ENCODE data around the gene PDCD1. TPM values are rescaled to one million over a fixed set of nuclear protein-coding genes. Genes with fewer than 3 reads are reported as not detected.

The PDCD1 gene
- total RNA-seq, 1 donor from 2014 or later: not detected

- DNase-seq: no peak
Measured at GRCh38 chr2:241877197-241877685, 18.5 kb upstream of the PDCD1 start.

GRCh38 chr2:241876528-241877196, 18.0 kb upstream of the PDCD1 start:
- DNase-seq: no peak

GRCh38 chr2:241875754-241876527, 17.2 kb upstream of the PDCD1 start:
- DNase-seq: peak; percentile 43

GRCh38 chr2:241874277-241874925, 15.7 kb upstream of the PDCD1 start:
- no peak for DNase-seq

- DNase-seq: no peak
Measured at GRCh38 chr2:241873803-241874110, 15.1 kb upstream of the PDCD1 start.

GRCh38 chr2:241873081-241873802, 14.5 kb upstream of the PDCD1 start:
- DNase-seq: no peak

GRCh38 chr2:241872313-241872642, 13.6 kb upstream of the PDCD1 start:
- DNase-seq: no peak

GRCh38 chr2:241871538-241872312, 13.0 kb upstream of the PDCD1 start:
- no peak for DNase-seq

GRCh38 chr2:241870611-241871537, 12.2 kb upstream of the PDCD1 start:
- DNase-seq: no peak

GRCh38 chr2:241870081-241870541, 11.4 kb upstream of the PDCD1 start:
- no peak for DNase-seq

GRCh38 chr2:241869087-241869961, 10.6 kb upstream of the PDCD1 start, which contains the start of gene RTP5:
RTP5 (plus strand) TSS chr2:241869729; CDS start chr2:241869757, 28 bp downstream.
- no peak for DNase-seq

GRCh38 chr2:241868661-241869081, 10.0 kb upstream of the PDCD1 start:
- no peak for DNase-seq

GRCh38 chr2:241867776-241868420, 9.2 kb upstream of the PDCD1 start:
- no peak for DNase-seq

- no peak for DNase-seq
Measured at GRCh38 chr2:241866790-241867645, 8.3 kb upstream of the PDCD1 start.

GRCh38 chr2:241865957-241866789, 7.5 kb upstream of the PDCD1 start:
- peak; percentile 32 for DNase-seq

GRCh38 chr2:241865416-241865956, 6.8 kb upstream of the PDCD1 start:
- no peak for DNase-seq

GRCh38 chr2:241864850-241865213, 6.1 kb upstream of the PDCD1 start:
- DNase-seq: no peak

Data from dermis blood vessel endothelial cell (primary cell).